T-helper 1 cell treated with Interleukin-12 subunit alpha and Interleukin-12 subunit beta and Interleukin-4 antibody, amounts not matched to agents 30 μg/mL and 1 μg/mL, for 36 hours (primary cell): ENCODE data around the gene PTPRK.

Experiments
- H3K27ac Mint-ChIP-seq: one replicate; pipeline ENCODE4 v1.8.0; 2021; ENCODE audit warnings: mild to moderate bottlenecking, mixed read lengths
- H3K27me3 Mint-ChIP-seq: one replicate; pipeline ENCODE4 v1.8.0; 2021; ENCODE audit warnings: low read depth, mixed read lengths
- H3K36me3 Mint-ChIP-seq: one replicate; pipeline ENCODE4 v1.8.0; 2021; ENCODE audit warnings: low read depth, mixed read lengths
- H3K4me1 Mint-ChIP-seq: one replicate; pipeline ENCODE4 v1.8.0; 2021; ENCODE audit warnings: low read depth, mixed read lengths
- H3K4me3 Mint-ChIP-seq: one replicate; pipeline ENCODE4 v1.8.0; 2021; ENCODE audit warnings: mild to moderate bottlenecking, moderate library complexity, mixed read lengths
- H3K9me3 Mint-ChIP-seq: one replicate; pipeline ENCODE4 v1.8.0; 2021; ENCODE audit warnings: mixed read lengths

Gene PTPRK

GRCh38 chr6:128388380-128388779 is 132.0 kb downstream of the PTPRK start:
- H3K9me3 Mint-ChIP-seq: no peaks in the 10 kb centered on the region
- H3K36me3 Mint-ChIP-seq: no peaks in the 10 kb centered on the region
- no peaks in the 10 kb centered on the region for H3K4me1 Mint-ChIP-seq
- no peak overlapping the region for H3K4me3 Mint-ChIP-seq
- no peak overlapping the region for H3K27ac Mint-ChIP-seq
- no peaks in the 10 kb centered on the region for H3K27me3 Mint-ChIP-seq

- Mint-ChIP-seq H3K27ac (no peak overlapping the region), H3K27me3 (no peaks in the 10 kb centered on the region), H3K36me3 (no peaks in the 10 kb centered on the region), H3K9me3 (peaks cover 10% of the 10 kb centered on the region), H3K4me1 (no peaks in the 10 kb centered on the region), H3K4me3 (no peak overlapping the region)
These were observed 139.5 kb downstream of the PTPRK start for GRCh38 chr6:128380891-128381290.

GRCh38 chr6:128379577-128379976 is 140.8 kb downstream of the PTPRK start:
- H3K27ac Mint-ChIP-seq: no peak overlapping the region
- H3K9me3 Mint-ChIP-seq: peaks cover 18% of the 10 kb centered on the region
- H3K27me3 Mint-ChIP-seq: no peaks in the 10 kb centered on the region
- no peaks in the 10 kb centered on the region for H3K4me1 Mint-ChIP-seq
- no peaks in the 10 kb centered on the region for H3K36me3 Mint-ChIP-seq
- H3K4me3 Mint-ChIP-seq: no peak overlapping the region

GRCh38 chr6:128376952-128377503 is 143.4 kb downstream of the PTPRK start:
- H3K27ac Mint-ChIP-seq: no peak overlapping the region
- no peaks in the 10 kb centered on the region for H3K36me3 Mint-ChIP-seq
- no peaks in the 10 kb centered on the region for H3K4me1 Mint-ChIP-seq
- no peaks in the 10 kb centered on the region for H3K27me3 Mint-ChIP-seq
- no peak overlapping the region for H3K4me3 Mint-ChIP-seq
- H3K9me3 Mint-ChIP-seq: peaks cover 18% of the 10 kb centered on the region

- Mint-ChIP-seq H3K36me3 (no peaks in the 10 kb centered on the region), H3K4me3 (no peak overlapping the region), H3K27ac (no peak overlapping the region), H3K4me1 (no peaks in the 10 kb centered on the region), H3K9me3 (peaks cover 8% of the 10 kb centered on the region), H3K27me3 (no peaks in the 10 kb centered on the region)
These were observed 149.3 kb downstream of the PTPRK start for GRCh38 chr6:128371136-128371535.

- H3K4me1 Mint-ChIP-seq: no peaks in the 10 kb centered on the region
- H3K27me3 Mint-ChIP-seq: no peaks in the 10 kb centered on the region
- H3K36me3 Mint-ChIP-seq: no peaks in the 10 kb centered on the region
- peaks cover 1% of the 10 kb centered on the region for H3K9me3 Mint-ChIP-seq
- H3K4me3 Mint-ChIP-seq: no peak overlapping the region
- H3K27ac Mint-ChIP-seq: no peak overlapping the region
These were observed 150.3 kb downstream of the PTPRK start for GRCh38 chr6:128370072-128370471.

GRCh38 chr6:128368213-128368944 is 152.0 kb downstream of the PTPRK start:
- Mint-ChIP-seq H3K36me3 (no peaks in the 10 kb centered on the region), H3K4me3 (no peak overlapping the region), H3K9me3 (no peaks in the 10 kb centered on the region), H3K27ac (no peak overlapping the region), H3K4me1 (no peaks in the 10 kb centered on the region), H3K27me3 (no peaks in the 10 kb centered on the region)

- no peaks in the 10 kb centered on the region for H3K36me3 Mint-ChIP-seq
- no peak overlapping the region for H3K27ac Mint-ChIP-seq
- no peaks in the 10 kb centered on the region for H3K4me1 Mint-ChIP-seq
- H3K9me3 Mint-ChIP-seq: no peaks in the 10 kb centered on the region
- no peaks in the 10 kb centered on the region for H3K27me3 Mint-ChIP-seq
- no peak overlapping the region for H3K4me3 Mint-ChIP-seq
These were observed 153.0 kb downstream of the PTPRK start for GRCh38 chr6:128367437-128367836.

- H3K27ac Mint-ChIP-seq: no peak overlapping the region
- no peaks in the 10 kb centered on the region for H3K4me1 Mint-ChIP-seq
These were observed 154.8 kb downstream of the PTPRK start for GRCh38 chr6:128365520-128366160.

GRCh38 chr6:128364766-128365519 is 155.5 kb downstream of the PTPRK start:
- Mint-ChIP-seq H3K27ac (no peak overlapping the region), H3K4me1 (no peaks in the 10 kb centered on the region), H3K27me3 (no peaks in the 10 kb centered on the region), H3K9me3 (no peaks in the 10 kb centered on the region), H3K36me3 (no peaks in the 10 kb centered on the region), H3K4me3 (no peak overlapping the region)

More at GRCh38 chr6:128365520-128366160, 154.8 kb downstream of the PTPRK start:
- no peaks in the 10 kb centered on the region for H3K27me3 Mint-ChIP-seq
- H3K4me3 Mint-ChIP-seq: no peak overlapping the region
- H3K9me3 Mint-ChIP-seq: no peaks in the 10 kb centered on the region
- H3K36me3 Mint-ChIP-seq: no peaks in the 10 kb centered on the region

GRCh38 chr6:128363020-128363813 is 157.2 kb downstream of the PTPRK start:
- Mint-ChIP-seq H3K36me3 (no peaks in the 10 kb centered on the region), H3K27ac (no peak overlapping the region), H3K4me3 (no peak overlapping the region), H3K27me3 (no peaks in the 10 kb centered on the region), H3K9me3 (no peaks in the 10 kb centered on the region), H3K4me1 (no peaks in the 10 kb centered on the region)

- Mint-ChIP-seq H3K9me3 (no peaks in the 10 kb centered on the region), H3K4me1 (no peaks in the 10 kb centered on the region), H3K4me3 (no peak overlapping the region), H3K27me3 (no peaks in the 10 kb centered on the region), H3K36me3 (no peaks in the 10 kb centered on the region), H3K27ac (no peak overlapping the region)
These were observed 159.0 kb downstream of the PTPRK start for GRCh38 chr6:128361378-128361777.

- Mint-ChIP-seq H3K4me3 (no peak overlapping the region), H3K27me3 (no peaks in the 10 kb centered on the region), H3K27ac (no peak overlapping the region), H3K9me3 (no peaks in the 10 kb centered on the region), H3K4me1 (no peaks in the 10 kb centered on the region), H3K36me3 (no peaks in the 10 kb centered on the region)
These were observed 162.1 kb downstream of the PTPRK start for GRCh38 chr6:128358244-128358776.
